Measurements from ENCODE around the gene TENM4. TPM values are rescaled to one million over a fixed set of nuclear protein-coding genes. Genes with fewer than 3 reads are reported as not detected.

TENM4 gene
- total RNA-seq, 4 donors from 2014 or later, result 16.8 to 158 (median 120) TPM

DNA sequence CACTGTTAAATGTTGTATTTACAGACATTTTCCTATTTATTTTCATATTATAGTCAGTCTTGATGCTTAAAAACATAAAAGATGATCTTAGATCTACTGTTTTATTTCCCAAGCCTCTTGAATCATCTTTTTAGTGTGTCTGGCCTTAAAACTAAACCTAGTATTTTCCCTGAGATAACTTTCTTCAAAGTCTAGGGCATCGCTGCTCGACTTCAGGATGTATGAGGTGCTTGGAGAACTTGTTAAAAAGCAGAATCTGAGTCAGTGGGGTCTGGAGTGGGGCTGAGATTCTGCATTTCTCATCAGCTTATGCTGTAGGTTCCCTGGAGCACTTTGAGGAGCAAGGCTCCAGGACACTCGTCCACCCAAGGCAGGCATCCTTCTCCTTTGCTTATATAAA, 404.9 kb downstream of the TENM4 start:
- no peak for DNase-seq
- no peaks in the 10 kb centered on the region for H3K4me1 ChIP-seq
- WGBS, 2 donors, result 55 to 62% methylated on average over 3 of the region's 3 CpGs
- no peaks in the 10 kb centered on the region for H3K9me3 ChIP-seq
- no peak for TF ChIP-seq POLR2A (IDR thresholded peaks at IDR 0.05)
- TF ChIP-seq, protein P1, sequence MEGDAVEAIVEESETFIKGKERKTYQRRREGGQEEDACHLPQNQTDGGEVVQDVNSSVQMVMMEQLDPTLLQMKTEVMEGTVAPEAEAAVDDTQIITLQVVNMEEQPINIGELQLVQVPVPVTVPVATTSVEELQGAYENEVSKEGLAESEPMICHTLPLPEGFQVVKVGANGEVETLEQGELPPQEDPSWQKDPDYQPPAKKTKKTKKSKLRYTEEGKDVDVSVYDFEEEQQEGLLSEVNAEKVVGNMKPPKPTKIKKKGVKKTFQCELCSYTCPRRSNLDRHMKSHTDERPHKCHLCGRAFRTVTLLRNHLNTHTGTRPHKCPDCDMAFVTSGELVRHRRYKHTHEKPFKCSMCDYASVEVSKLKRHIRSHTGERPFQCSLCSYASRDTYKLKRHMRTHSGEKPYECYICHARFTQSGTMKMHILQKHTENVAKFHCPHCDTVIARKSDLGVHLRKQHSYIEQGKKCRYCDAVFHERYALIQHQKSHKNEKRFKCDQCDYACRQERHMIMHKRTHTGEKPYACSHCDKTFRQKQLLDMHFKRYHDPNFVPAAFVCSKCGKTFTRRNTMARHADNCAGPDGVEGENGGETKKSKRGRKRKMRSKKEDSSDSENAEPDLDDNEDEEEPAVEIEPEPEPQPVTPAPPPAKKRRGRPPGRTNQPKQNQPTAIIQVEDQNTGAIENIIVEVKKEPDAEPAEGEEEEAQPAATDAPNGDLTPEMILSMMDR (IDR thresholded peaks at IDR 0.05), result no peak
- H3K27me3 ChIP-seq, result no peaks in the 10 kb centered on the region
- no peaks in the 10 kb centered on the region for H3K36me3 ChIP-seq
- H3K4me3 ChIP-seq (replicated peaks in 1 of 3), result no peak overlapping the region
- intact Hi-C loops (cut with DNase I), result no loop called here
- no peak overlapping the region for H3K27ac ChIP-seq

DNA sequence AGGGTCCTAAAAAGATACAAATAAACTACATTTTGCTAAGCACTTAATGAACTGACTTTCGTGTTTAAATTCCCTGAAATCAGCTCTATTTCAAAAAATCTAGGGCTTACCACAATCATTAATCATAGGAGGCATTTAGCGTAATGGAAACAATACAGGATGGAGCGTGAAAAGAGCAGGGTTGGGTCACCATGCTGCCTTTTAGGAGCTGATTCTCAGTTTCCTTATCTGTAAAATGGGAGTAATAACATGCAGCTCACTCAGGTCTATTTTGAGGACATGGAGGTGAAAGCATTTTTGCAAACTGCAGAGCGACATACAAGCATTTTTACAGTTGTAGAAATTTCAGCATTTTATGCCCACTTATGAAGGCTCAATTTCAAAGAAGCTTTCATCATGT, 407.0 kb downstream of the TENM4 start:
- no peak overlapping the region for H3K4me3 ChIP-seq (replicated peaks in 1 of 3)
- whole genome bisulfite sequencing, 2 donors, result 89 to 92% methylated on average over 4 of the region's 4 CpGs
- no peaks in the 10 kb centered on the region for H3K27me3 ChIP-seq
- H3K9me3 ChIP-seq, result no peaks in the 10 kb centered on the region
- no peak for TF ChIP-seq POLR2A (IDR thresholded peaks at IDR 0.05)
- TF ChIP-seq, protein P1 (IDR thresholded peaks at IDR 0.05), result no peak
- H3K4me1 ChIP-seq, result no peaks in the 10 kb centered on the region
- DNase-seq, result no peak
- H3K36me3 ChIP-seq, result no peaks in the 10 kb centered on the region
- intact Hi-C loops (cut with DNase I), result no loop called here
- H3K27ac ChIP-seq, result no peak overlapping the region

DNA sequence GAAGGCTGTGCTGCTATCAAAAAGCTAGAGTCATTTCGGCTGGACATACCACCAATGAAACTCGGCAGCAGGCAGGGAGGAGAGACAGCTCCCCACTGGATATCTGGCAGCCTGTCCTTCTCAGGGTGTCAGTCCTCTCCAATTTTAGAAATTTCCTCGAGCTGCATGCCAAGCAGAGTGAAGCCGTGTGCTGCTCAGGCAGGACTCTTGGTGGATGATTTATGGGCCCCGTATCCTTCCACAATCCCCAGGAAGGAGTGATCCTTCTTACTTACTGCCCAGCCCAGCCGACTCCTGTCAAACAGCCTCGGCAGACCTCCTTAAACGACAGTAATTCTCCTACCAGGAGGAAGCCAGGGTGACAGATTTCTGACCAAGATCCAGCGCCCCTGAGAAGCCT, 410.4 kb downstream of the TENM4 start:
- Histone ChIP-seq H3K9me3 (no peaks in the 10 kb centered on the region), H3K4me3 (replicated peaks in 1 of 3) (no peak overlapping the region), H3K4me1 (peaks cover 4 to 12% of the 10 kb centered on the region in 2 donors), H3K27ac (no peak overlapping the region), H3K36me3 (no peaks in the 10 kb centered on the region), H3K27me3 (no peaks in the 10 kb centered on the region)
- 61 to 79% methylated on average over 9 of the region's 9 CpGs for WGBS, 2 donors
- intact Hi-C loops (cut with DNase I), result no loop called here
- TF ChIP-seq, protein P1 (IDR thresholded peaks at IDR 0.05), result no peak
- no peak for TF ChIP-seq POLR2A (IDR thresholded peaks at IDR 0.05)
- no peak for DNase-seq

DNA sequence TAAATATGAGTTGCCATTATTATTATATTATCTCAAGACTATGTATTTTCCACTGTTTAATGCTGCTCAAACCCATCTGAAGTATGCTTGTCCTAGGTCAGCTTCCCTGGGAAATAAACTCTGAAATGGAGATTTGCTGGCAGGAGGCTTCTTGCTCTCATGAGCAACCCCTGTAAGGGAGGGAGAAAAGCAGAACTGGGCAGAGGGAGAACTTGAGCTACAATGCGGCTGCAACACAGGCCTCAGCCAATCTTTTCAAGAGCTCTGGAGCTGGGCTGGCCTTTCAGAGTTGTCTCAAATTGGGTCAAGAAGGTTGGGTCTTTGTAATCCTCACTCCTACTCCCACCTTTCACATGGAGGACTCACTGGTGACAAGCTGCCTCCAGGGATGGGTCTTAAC, 412.6 kb downstream of the TENM4 start:
- H3K4me3 ChIP-seq (replicated peaks in 1 of 3), result no peak overlapping the region
- DNase-seq, result no peak
- intact Hi-C loops (cut with DNase I), result no loop called here
- no peak overlapping the region for H3K27ac ChIP-seq
- H3K27me3 ChIP-seq, result no peaks in the 10 kb centered on the region
- H3K36me3 ChIP-seq, result no peaks in the 10 kb centered on the region
- WGBS, 2 donors, result 88 to 100% methylated on average over 1 of the region's 1 CpG
- peaks cover 4 to 13% of the 10 kb centered on the region in 2 donors for H3K4me1 ChIP-seq
- H3K9me3 ChIP-seq, result no peaks in the 10 kb centered on the region
- TF ChIP-seq, protein P1 (IDR thresholded peaks at IDR 0.05), result no peak
- no peak for TF ChIP-seq POLR2A (IDR thresholded peaks at IDR 0.05)

DNA sequence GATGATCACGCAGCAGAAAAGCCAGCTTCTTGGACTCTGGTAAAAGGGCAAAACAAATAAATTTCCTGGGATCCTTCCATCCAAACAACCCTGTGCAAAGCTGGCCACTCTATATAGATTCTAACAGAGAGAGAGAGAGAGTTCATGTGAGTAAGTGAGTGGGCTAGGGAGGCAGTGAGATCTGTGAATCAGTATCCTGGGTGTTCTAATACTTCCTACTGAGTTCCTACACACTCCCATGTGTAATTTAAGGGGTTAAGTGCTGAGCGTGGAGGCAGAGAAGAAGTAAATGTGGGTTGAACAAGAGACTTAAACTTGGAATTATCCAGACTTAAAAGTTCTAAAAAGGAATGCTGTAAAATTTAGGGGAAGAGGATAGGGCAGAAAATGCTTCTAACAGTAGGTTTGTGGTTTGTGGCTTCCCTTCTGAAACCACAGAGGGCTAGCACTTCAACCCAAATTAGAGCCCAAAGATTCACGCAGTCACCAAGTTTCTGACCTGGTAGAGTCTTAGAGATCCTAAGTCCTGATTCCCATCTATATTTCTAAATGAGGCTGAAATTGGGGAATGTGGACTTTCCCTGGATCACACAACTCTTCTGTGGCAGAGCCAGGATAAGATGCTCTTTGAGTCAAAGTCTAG, 413.9 kb downstream of the TENM4 start:
- Histone ChIP-seq H3K36me3 (no peaks in the 10 kb centered on the region), H3K27me3 (no peaks in the 10 kb centered on the region), H3K4me1 (peaks cover 4 to 13% of the 10 kb centered on the region in 2 donors), H3K4me3 (replicated peaks in 1 of 3) (no peak overlapping the region), H3K9me3 (no peaks in the 10 kb centered on the region), H3K27ac (no peak overlapping the region)
- DNase-seq, result no peak
- intact Hi-C loops (cut with DNase I), result no loop called here
- no peak for TF ChIP-seq POLR2A (IDR thresholded peaks at IDR 0.05)
- TF ChIP-seq, protein P1 (IDR thresholded peaks at IDR 0.05), result no peak
- 54 to 65% methylated on average over 3 of the region's 3 CpGs for WGBS, 2 donors
